Common myeloid progenitor, CD34-positive (primary cell): Measurements from ENCODE around the gene RAB3GAP2.
A peak's percentile ranks its signal among the peaks of the same experiment; 100 is the strongest.
"Not testable (repeated sequence)": the region's sequence is repeated elsewhere in the genome, so short reads cannot be mapped to it uniquely, and the experiment has no call there.

Experiments used
- CTCF ChIA-PET: fragments of 350-600 bp; sonication (Branson Sonifier 250); formaldehyde crosslinking; loops from one replicate; lab custom pipeline; 2021; ENCODE audit warnings: antibody characterized with exemption; lab: Charles Lee
- POLR2A ChIA-PET: fragments of 350-600 bp; sonication (Branson Sonifier 250); formaldehyde crosslinking; loops from one replicate; lab custom pipeline; 2021; ENCODE audit warnings: antibody characterized with exemption; lab: Charles Lee
- DNase-seq, 3 donors: peaks; one replicate each; pipeline versions ENCODE4 v3.0.0 to v3.0.0-alpha.2; 2013
- H3K27ac ChIP-seq, 2 experiments: 1 replicate in 1 of 2; 2 replicates in 1 of 2; pipeline ENCODE4 v1.7.0; 2013; ENCODE audit warnings: inconsistent platforms in 2 of 2, low read length in 2 of 2, mild to moderate bottlenecking in 2 of 2, low read depth in 1 of 2, moderate library complexity in 1 of 2; ENCODE audit not compliant: severe bottlenecking in 2 of 2, insufficient read depth in 1 of 2, poor library complexity in 1 of 2
- H3K27me3 ChIP-seq, 5 experiments: replicated peaks in 2 of 5; 1 replicate in 3 of 5; 2 replicates in 2 of 5; pipeline versions ENCODE4 v1.6.1 to v1.7.0; 2013; ENCODE audit warnings: low read length in 4 of 5, mild to moderate bottlenecking in 2 of 5, moderate library complexity in 2 of 5, inconsistent platforms in 1 of 5; ENCODE audit not compliant: insufficient read depth in 5 of 5, control insufficient read depth in 4 of 5
- H3K36me3 ChIP-seq, 4 experiments: 1 replicate in 2 of 4; 2 replicates in 2 of 4; pipeline versions ENCODE4 v1.6.1 to v1.7.0; 2013; ENCODE audit warnings: low read length in 3 of 4, control low read depth in 1 of 4, mild to moderate bottlenecking in 1 of 4; ENCODE audit not compliant: control insufficient read depth in 4 of 4, insufficient read depth in 4 of 4
- H3K4me1 ChIP-seq, 4 experiments: 1 replicate in 3 of 4; 2 replicates in 1 of 4; pipeline versions ENCODE4 v1.6.1 to v1.7.1; 2013; ENCODE audit warnings: low read length in 3 of 4, mild to moderate bottlenecking in 3 of 4, control low read depth in 1 of 4, inconsistent platforms in 1 of 4, moderate library complexity in 1 of 4; ENCODE audit not compliant: control insufficient read depth in 4 of 4, insufficient read depth in 4 of 4; ENCODE audit errors: control extremely low read depth in 1 of 4
- H3K4me3 ChIP-seq, 7 experiments: 1 replicate in 4 of 7; 2 replicates in 3 of 7; pipeline versions ENCODE4 v1.5.1 to v1.7.0; 2013; ENCODE audit warnings: mild to moderate bottlenecking in 7 of 7, low read length in 6 of 7, moderate library complexity in 6 of 7, inconsistent platforms in 2 of 7, low read depth in 2 of 7, control low read depth in 1 of 7; ENCODE audit not compliant: insufficient read depth in 4 of 7, control insufficient read depth in 1 of 7; ENCODE audit errors: extremely low read depth in 1 of 7
- H3K9me3 ChIP-seq, 5 experiments: 1 replicate in 4 of 5; 2 replicates in 1 of 5; pipeline versions ENCODE4 v1.6.1 to v1.7.1; 2013; ENCODE audit warnings: low read length in 4 of 5, mild to moderate bottlenecking in 2 of 5, inconsistent platforms in 1 of 5, low read depth in 1 of 5, moderate library complexity in 1 of 5; ENCODE audit not compliant: control insufficient read depth in 4 of 5, insufficient read depth in 2 of 5; ENCODE audit errors: control extremely low read depth in 1 of 5
- WGBS: methylation state at CpG from one replicate; pipeline ENCODE4 v1.1.5; 2013; ENCODE audit not compliant: insufficient coverage; 5-methylcytosine and 5-hydroxymethylcytosine counted together

The RAB3GAP2 gene

GRCh38 chr1:220119043-220119512 lies 153.2 kb downstream of the RAB3GAP2 start:
- no peaks in the 10 kb centered on the region for H3K4me1 ChIP-seq
- H3K27me3 ChIP-seq = no peaks in the 10 kb centered on the region
- ChIA-PET CTCF (no interaction called here), POLR2A (no interaction called here)
- H3K4me3 ChIP-seq = no peak overlapping the region
- WGBS = 100% methylated on average over 5 of the region's 6 CpGs
- peaks cover 5 to 34% (median 18%) of the 10 kb centered on the region in 4 experiments for H3K36me3 ChIP-seq
- DNase-seq = no peak
- no peak overlapping the region for H3K27ac ChIP-seq
- H3K9me3 ChIP-seq = no peaks in the 10 kb centered on the region

DNA sequence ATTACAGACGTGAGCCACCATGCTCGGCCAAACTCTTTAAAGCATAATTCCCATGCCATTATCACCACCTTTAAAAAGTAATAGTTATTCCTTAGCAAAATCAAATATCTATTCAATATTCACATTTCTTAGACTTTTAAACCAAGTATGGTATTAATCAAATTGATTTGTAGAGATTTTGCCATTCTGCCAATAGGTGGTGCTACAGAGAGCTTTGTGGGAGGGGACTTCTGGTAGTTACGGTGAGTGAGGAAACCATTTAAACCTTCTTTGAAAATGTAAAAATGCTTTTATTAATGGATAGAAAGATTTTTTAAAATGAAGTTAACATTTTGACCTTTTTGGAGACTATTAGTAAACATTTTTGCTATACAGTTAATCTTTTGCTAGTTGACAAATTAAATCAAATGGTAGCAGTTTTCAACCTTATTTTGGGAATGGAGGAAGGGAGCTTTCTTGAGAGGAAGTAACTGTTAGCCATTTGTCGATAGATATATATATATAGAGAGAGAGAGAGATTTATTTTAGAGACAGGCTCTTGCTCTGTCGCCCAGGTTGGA lies 159.0 kb downstream of the RAB3GAP2 start:
- Histone ChIP-seq H3K9me3 (no peaks in the 10 kb centered on the region), H3K36me3 (peaks cover 13 to 49% (median 29%) of the 10 kb centered on the region in 4 experiments), H3K4me1 (no peaks in the 10 kb centered on the region), H3K27ac (no peak overlapping the region), H3K4me3 (no peak overlapping the region), H3K27me3 (no peaks in the 10 kb centered on the region)
- POLR2A ChIA-PET = no interaction called here
- WGBS = 89% methylated on average over 4 of the region's 5 CpGs
- CTCF ChIA-PET = interaction anchor here (0.8 to 2.3 kb wide), 11 partner anchors 9 to 664 kb away, joined by 3 to 15 read pairs (median 3); partner anchors contain the start of genes BPNT1 and IARS2
- peak; percentile 58 to 83 (median 77) for DNase-seq

DNA sequence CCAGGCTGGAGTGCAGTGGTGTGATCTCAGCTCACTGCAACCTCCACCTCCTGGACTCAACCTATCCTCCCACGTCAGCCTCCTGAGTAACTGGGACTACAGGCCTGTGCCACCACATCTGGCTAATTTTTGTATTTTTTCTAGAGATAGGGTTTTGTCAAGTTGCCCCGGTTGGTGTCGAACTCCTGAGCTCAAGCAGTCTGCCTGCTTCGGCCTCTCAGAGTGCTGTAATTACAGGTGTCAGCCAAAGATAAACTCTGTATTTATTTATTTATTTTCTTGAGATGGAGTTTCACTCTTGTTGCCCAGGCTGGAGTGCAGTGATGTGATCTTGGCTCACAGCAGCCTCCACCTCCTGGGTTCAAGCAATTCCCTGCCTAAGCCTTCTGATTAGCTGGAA lies 159.7 kb downstream of the RAB3GAP2 start:
- H3K9me3 ChIP-seq, POLR2A ChIA-PET, DNase-seq, H3K27me3 ChIP-seq, H3K4me1 ChIP-seq, H3K27ac ChIP-seq, H3K4me3 ChIP-seq: not testable (repeated sequence)
- CTCF ChIA-PET = interaction anchor here (1.0 to 2.3 kb wide), 7 partner anchors 8 to 665 kb away, joined by 3 to 15 read pairs (median 4); partner anchors contain the start of gene BPNT1
- H3K36me3 ChIP-seq = peaks cover 14 to 50% (median 31%) of the 10 kb centered on the region in 4 experiments
- 83% methylated on average over 1 of the region's 4 CpGs for WGBS

DNA sequence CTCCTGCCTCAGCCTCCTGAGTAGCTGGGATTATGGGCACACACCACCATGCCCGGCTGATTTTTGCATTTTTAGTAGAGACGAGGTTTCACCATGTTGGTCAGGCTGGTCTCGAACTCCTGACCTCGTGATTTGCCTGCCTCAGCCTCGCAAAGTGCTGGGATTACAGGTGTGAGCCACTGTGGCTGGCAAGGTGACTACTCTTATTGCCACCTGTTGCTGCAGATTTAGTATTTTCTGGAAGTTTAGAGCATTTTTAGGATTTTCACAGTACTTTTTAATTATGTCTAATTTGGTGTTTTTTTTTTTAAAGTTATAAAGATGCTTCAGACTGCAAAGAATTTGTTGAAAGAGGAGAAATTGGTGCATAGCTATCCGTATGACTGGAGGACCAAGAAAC lies 161.8 kb downstream of the RAB3GAP2 start:
- H3K27ac ChIP-seq, DNase-seq, H3K27me3 ChIP-seq, H3K4me1 ChIP-seq, H3K9me3 ChIP-seq, H3K4me3 ChIP-seq, POLR2A ChIA-PET: not testable (repeated sequence)
- H3K36me3 ChIP-seq = peaks cover 16 to 58% (median 34%) of the 10 kb centered on the region in 4 experiments
- WGBS = 96% methylated on average over 6 of the region's 6 CpGs
- CTCF ChIA-PET = interaction anchor here (0.9 kb wide), 1 partner anchor 13 kb away, joined by 3 read pairs; no protein-coding TSS in a partner anchor

GRCh38 chr1:220099826-220100225 lies 172.4 kb downstream of the RAB3GAP2 start:
- peaks cover 16 to 56% (median 35%) of the 10 kb centered on the region in 4 experiments for H3K36me3 ChIP-seq
- ChIA-PET CTCF (interaction anchor here (0.9 to 1.2 kb wide), 3 partner anchors 13 to 68 kb away, joined by 3 read pairs; no protein-coding TSS in a partner anchor), POLR2A (no interaction called here)
- no peak overlapping the region for H3K27ac ChIP-seq
- DNase-seq = no peak
- H3K4me3 ChIP-seq = no peak overlapping the region
- no peaks in the 10 kb centered on the region for H3K27me3 ChIP-seq
- H3K9me3 ChIP-seq = no peaks in the 10 kb centered on the region
- H3K4me1 ChIP-seq = peaks cover 0 to 9% (median 5%) of the 10 kb centered on the region in 4 experiments
